BE2C (cell line): ENCODE measurements around the gene PRELP.

Source experiments
- DNase-seq: peaks from one replicate; pipeline ENCODE4 v3.0.0-alpha.2; 2020
- H3K27me3 ChIP-seq: fragments of 250-450 bp; sonication (Bioruptor Pico); 2 replicates; pipeline ENCODE4 v1.5.1; 2020; ENCODE audit warnings: mild to moderate bottlenecking
- H3K36me3 ChIP-seq: fragments of 250-450 bp; sonication (Bioruptor Pico); 2 replicates; pipeline ENCODE4 v1.5.1; 2020; ENCODE audit warnings: mild to moderate bottlenecking
- H3K4me1 ChIP-seq: fragments of 250-450 bp; sonication (Bioruptor Pico); 2 replicates; pipeline ENCODE4 v1.5.1; 2020
- H3K4me3 ChIP-seq: 2 replicates; pipeline ENCODE4 v1.5.1; 2011; ENCODE audit warnings: low read depth, low read length
- H3K9me3 ChIP-seq: fragments of 250-450 bp; sonication (Bioruptor Pico); 2 replicates; pipeline ENCODE4 v1.5.1; 2020
- CTCF ChIP-seq: IDR thresholded peaks from 2 replicates; pipeline ENCODE4 v1.5.1; 2012; ENCODE audit warnings: mild to moderate bottlenecking, low read depth, low read length

PRELP gene

GRCh38 chr1:203500279-203500678 lies 24.7 kb downstream of the PRELP start:
- DNase-seq = no peak
- no peaks in the 10 kb centered on the region for H3K4me1 ChIP-seq
- no peaks in the 10 kb centered on the region for H3K27me3 ChIP-seq
- no peaks in the 10 kb centered on the region for H3K9me3 ChIP-seq
- no peak overlapping the region for H3K4me3 ChIP-seq
- no peaks in the 10 kb centered on the region for H3K36me3 ChIP-seq
- TF ChIP-seq CTCF = no peak

DNA sequence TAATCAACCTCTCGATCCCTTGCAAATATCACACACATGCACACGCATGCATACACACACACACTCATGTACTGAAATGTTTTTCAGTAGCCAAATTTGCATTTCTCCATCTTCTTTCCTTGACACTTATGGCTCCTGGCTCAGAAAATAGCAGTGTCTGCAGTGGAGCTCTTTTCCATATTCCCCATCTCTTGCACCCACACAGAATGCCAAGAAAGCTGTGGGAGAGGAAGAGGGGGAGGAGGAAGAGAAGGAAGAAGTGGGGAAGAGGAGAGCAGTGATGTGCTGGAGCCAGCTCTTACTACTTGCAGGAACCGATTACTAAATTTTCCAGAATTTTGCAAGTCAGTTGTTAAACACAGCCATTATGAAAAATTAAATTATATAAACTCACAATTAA lies 28.2 kb downstream of the PRELP start:
- Histone ChIP-seq H3K4me3 (no peak overlapping the region), H3K4me1 (no peaks in the 10 kb centered on the region; the same call in 1 of the 2 replicates), H3K27me3 (no peaks in the 10 kb centered on the region), H3K36me3 (no peaks in the 10 kb centered on the region), H3K9me3 (no peaks in the 10 kb centered on the region)
- no peak for DNase-seq
- no peak for TF ChIP-seq CTCF

- H3K9me3 ChIP-seq = no peaks in the 10 kb centered on the region
- peak; percentile 83 for TF ChIP-seq CTCF
- no peaks in the 10 kb centered on the region for H3K27me3 ChIP-seq
- no peaks in the 10 kb centered on the region; the same call in 1 of the 2 replicates for H3K4me1 ChIP-seq
- H3K36me3 ChIP-seq = no peaks in the 10 kb centered on the region
- H3K4me3 ChIP-seq = no peak overlapping the region
- peak; percentile 84 for DNase-seq
These were observed 29.0 kb downstream of the PRELP start for GRCh38 chr1:203504400-203505250.

- no peak for DNase-seq
- no peaks in the 10 kb centered on the region for H3K36me3 ChIP-seq
- no peaks in the 10 kb centered on the region for H3K27me3 ChIP-seq
- TF ChIP-seq CTCF = no peak
- no peaks in the 10 kb centered on the region; the same call in 1 of the 2 replicates for H3K4me1 ChIP-seq
- no peaks in the 10 kb centered on the region for H3K9me3 ChIP-seq
- no peak overlapping the region for H3K4me3 ChIP-seq
These were observed 30.1 kb downstream of the PRELP start for GRCh38 chr1:203505526-203506204.

DNA sequence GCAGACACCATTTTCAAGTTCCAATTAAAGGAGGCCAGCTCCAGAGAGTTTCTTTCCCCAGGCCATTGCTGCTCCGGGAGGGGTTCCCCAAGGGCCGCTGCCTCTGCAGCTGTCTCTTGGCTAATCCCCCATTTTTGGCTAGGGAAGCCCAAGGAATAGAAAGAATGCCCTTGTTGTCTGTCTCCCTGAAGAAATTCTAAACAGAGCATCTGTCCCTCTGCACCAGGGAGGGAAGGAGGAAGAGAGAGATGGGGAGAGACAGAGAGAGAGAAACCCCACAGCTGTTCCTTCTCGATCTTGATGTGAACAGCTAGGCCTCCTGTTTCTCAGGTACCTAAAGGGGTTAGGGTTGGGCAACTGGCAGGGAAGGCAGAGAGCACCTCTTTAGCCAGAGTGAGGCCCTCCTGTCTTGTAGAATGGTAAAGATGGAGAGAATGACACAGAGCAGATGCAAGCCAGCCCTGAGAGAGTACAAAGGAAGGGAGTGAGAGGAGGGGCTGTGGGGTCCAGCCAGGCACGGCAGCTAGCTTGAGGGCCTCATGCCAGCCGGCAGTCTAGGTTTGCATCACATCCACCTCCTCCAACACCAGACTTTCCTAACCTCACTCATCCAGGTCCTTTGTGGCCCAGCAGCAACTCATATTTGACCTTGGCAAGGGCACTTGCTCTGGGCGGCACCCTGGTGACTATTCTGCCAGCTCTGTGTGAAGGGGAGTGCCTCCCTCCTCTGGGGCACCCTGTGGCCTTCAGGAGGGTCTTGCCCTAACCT lies 31.4 kb downstream of the PRELP start:
- no peaks in the 10 kb centered on the region for H3K36me3 ChIP-seq
- no peaks in the 10 kb centered on the region for H3K27me3 ChIP-seq
- H3K4me1 ChIP-seq = no peaks in the 10 kb centered on the region; the same call in 1 of the 2 replicates
- H3K4me3 ChIP-seq = no peak overlapping the region
- no peak for TF ChIP-seq CTCF
- H3K9me3 ChIP-seq = no peaks in the 10 kb centered on the region
- no peak for DNase-seq
